ENCODE measurements around the gene TCEA3.

GRCh38 chr1:23417570-23417969, 7.0 kb downstream of the TCEA3 start:
- TF ChIP-seq CTCF (IDR thresholded peaks at IDR 0.05), result no peak
- no peak for TF ChIP-seq POLR2A (IDR thresholded peaks at IDR 0.05)

All from testis (tissue), 2 donors.